PFSK-1 (cell line): ENCODE results near the gene CSF3.

Experiments used
- POLR2AphosphoS5 ChIP-seq: IDR thresholded peaks from 2 replicates; pipeline ENCODE4 v1.6.1; 2012; ENCODE audit warnings: low read depth, mild to moderate bottlenecking, control low read depth, low read length, moderate library complexity
- TAF1 ChIP-seq: IDR thresholded peaks from 2 replicates; pipeline ENCODE4 v1.6.1; 2012; ENCODE audit warnings: low read length, control low read depth, borderline replicate concordance; ENCODE audit not compliant: insufficient read depth

DNA sequence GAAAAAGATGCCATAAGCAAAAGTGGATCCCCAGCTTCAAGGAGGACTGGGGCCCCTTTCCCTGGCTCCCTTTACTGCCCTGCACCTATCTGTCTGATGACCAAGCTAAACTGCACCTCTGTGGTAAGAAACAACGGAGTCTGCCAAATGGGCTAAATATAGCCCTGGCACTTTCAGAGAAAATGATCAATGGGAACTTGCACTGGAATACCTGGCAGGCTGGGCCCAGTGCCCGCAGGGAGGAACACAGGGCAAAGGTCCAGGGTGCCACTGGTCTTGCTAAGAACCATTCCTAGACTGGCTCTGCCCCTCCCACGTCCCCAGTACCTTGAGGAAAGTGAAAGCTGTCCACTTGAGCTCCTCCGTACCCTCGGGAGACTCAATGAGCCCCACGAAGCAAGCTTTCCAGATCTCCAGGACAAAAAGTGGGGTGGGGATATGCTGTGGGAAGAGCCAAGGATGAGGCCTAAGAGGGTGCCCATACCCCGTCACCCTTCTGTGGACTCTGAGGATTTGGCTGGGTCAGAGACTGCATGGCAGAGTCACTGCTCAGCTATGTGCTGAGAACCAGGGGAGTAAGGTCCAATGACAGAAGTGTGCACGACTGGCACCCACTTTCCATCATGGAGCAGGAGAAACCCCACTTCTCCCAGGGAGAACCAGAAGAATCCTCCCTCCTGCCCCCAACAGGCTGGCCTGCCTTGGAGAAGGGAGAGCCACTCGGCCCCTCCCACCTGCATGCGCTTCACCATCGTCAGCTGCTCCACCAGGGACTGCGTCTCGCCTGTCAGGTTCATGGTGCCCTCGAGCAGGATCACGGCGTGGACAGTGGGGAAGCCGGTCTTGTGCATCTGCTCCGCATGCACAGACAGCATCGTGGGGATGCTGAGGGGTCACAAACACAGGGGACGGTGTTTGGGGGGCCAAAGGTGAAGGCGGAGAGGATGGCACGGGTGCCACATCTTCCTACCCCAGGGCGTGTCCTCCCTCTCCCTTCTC is 17.4 kb downstream of the CSF3 start:
- TF ChIP-seq TAF1, result no peak
- TF ChIP-seq POLR2AphosphoS5, result no peak
